ENCODE results near the gene RXRA. TPM values are rescaled to one million over a fixed set of nuclear protein-coding genes. Genes with fewer than 3 reads are reported as not detected.
A peak's percentile ranks its signal among the peaks of the same experiment; 100 is the strongest.

The RXRA gene
- total RNA-seq, 6 donors from 2014 or later, result 43.8 to 92.7 (median 74.1) TPM

- H3K36me3 ChIP-seq, result no peaks in the 10 kb centered on the region
- peaks cover 94 to 98% (median 95%) of the 10 kb centered on the region in 4 donors for H3K4me1 ChIP-seq
- WGBS, 2 donors, result 49 to 54% methylated on average over 18 to 25 of the region's 28 CpGs
- H3K9me3 ChIP-seq, result no peaks in the 10 kb centered on the region
- H3K4me3 ChIP-seq, result peak overlapping the region in 1 of 4 donors; percentile 1
- DNase-seq, result peak in 1 of 2 donors; percentile 63
- no peaks in the 10 kb centered on the region for H3K27me3 ChIP-seq
- TF ChIP-seq POLR2AphosphoS5 (IDR thresholded peaks at IDR 0.05), result peak in 1 of 2 donors; percentile 32
- TF ChIP-seq POLR2A (IDR thresholded peaks at IDR 0.05), result no peak
- TF ChIP-seq EP300 (IDR thresholded peaks at IDR 0.05), result no peak
- TF ChIP-seq CTCF (IDR thresholded peaks at IDR 0.05), result no peak
- peak overlapping the region; percentile 74 to 90 (median 76) for H3K27ac ChIP-seq
- peak; percentile 19 to 51 for ATAC-seq (ENCODE audit: low FRiP score in 2 of 2)
Measured at GRCh38 chr9:134340475-134341160, 14.4 kb downstream of the RXRA start.

DNA sequence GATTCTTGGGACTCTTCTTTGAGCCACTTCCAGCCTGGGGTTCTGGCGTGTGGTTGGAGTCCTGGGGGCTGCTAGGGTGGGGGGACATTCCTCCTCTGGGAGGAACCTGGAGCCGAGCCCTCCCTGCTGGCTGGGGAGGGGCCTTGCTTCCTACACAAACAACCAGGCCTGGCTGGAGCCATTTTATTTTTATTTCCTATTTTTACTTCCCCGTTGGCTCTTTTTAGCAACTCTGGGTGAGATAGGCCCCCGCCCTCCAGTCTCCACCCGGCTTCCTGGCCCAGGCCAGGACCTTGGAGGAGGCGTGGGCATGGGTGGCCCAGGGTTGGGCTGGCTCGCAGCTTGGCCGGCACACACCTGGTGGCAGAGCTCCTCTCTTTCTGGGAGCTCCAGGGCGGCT lies 15.1 kb downstream of the RXRA start:
- no peaks in the 10 kb centered on the region for H3K36me3 ChIP-seq
- H3K4me3 ChIP-seq, result no peak overlapping the region
- peak overlapping the region; percentile 74 to 90 (median 76) for H3K27ac ChIP-seq
- H3K27me3 ChIP-seq, result no peaks in the 10 kb centered on the region
- peaks cover 94 to 99% (median 95%) of the 10 kb centered on the region in 4 donors for H3K4me1 ChIP-seq
- DNase-seq (peak; percentile 78 to 85), ATAC-seq (ENCODE audit: low FRiP score in 2 of 2) (peak; percentile 54)
- TF ChIP-seq EP300 (IDR thresholded peaks at IDR 0.05), result no peak
- TF ChIP-seq CTCF (IDR thresholded peaks at IDR 0.05), result no peak
- no peak for TF ChIP-seq POLR2A (IDR thresholded peaks at IDR 0.05)
- no peak for TF ChIP-seq POLR2AphosphoS5 (IDR thresholded peaks at IDR 0.05)
- 13 to 28% methylated on average over 6 to 9 of the region's 9 CpGs for WGBS, 2 donors
- H3K9me3 ChIP-seq, result no peaks in the 10 kb centered on the region

DNA sequence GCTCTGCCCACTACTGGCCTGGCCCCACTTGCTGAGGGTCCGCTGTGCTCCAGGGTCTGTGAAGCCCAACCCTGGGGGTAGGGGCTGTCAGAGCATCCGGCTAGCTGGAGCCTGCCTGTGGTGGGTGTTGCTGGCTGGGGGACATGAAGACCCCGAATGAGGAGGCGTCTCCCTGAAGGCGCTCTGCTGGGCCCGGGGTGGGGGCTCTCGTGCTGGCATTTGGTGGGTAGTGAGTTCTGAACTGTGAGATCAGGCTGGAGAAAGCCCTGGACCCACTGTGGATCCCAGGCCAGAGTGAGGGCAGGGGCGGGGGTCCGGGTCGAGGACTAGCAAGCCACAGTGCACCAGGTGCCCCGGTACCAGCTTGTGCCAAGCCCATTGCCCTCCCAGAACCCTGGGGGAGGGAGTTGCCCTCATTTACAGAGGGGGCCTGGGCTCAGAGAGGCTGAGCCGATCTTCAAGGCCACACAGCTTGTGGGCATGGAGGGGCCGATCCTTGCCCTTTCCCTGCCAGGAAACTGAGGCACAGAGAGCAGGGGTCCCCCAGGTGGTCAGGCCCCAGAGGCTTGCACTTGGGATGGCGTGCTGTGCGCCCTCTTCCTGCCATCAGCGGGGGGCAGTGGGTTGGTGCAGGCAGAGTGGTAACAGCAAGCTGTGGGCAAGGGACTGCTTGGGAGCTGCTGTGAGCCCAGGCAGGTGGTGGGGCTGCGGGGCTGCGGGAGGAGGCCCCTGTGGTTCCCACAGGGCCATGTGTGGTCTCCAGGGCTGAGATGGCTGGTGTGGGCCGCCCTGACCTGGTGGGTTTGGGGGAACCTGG lies 15.9 kb downstream of the RXRA start:
- H3K4me3 ChIP-seq, result no peak overlapping the region
- H3K9me3 ChIP-seq, result no peaks in the 10 kb centered on the region
- WGBS, 2 donors, result 94 to 98% methylated on average over 10 to 18 of the region's 19 CpGs
- H3K27ac ChIP-seq, result peak overlapping the region; percentile 74 to 90 (median 76)
- TF ChIP-seq CTCF (IDR thresholded peaks at IDR 0.05) (no peak), EP300 (IDR thresholded peaks at IDR 0.05) (no peak), POLR2A (IDR thresholded peaks at IDR 0.05) (no peak), POLR2AphosphoS5 (IDR thresholded peaks at IDR 0.05) (no peak)
- H3K4me1 ChIP-seq, result peaks cover 88 to 100% (median 94%) of the 10 kb centered on the region in 4 donors
- ATAC-seq (ENCODE audit: low FRiP score in 2 of 2), result no peak
- H3K36me3 ChIP-seq, result no peaks in the 10 kb centered on the region
- no peaks in the 10 kb centered on the region for H3K27me3 ChIP-seq
- DNase-seq, result no peak

GRCh38 chr9:134342746-134343115 lies 16.5 kb downstream of the RXRA start:
- ATAC-seq (ENCODE audit: low FRiP score in 2 of 2) (no peak), DNase-seq (no peak)
- Histone ChIP-seq H3K9me3 (no peaks in the 10 kb centered on the region), H3K27me3 (no peaks in the 10 kb centered on the region), H3K4me1 (peaks cover 87 to 98% (median 91%) of the 10 kb centered on the region in 4 donors), H3K27ac (peak overlapping the region; percentile 72 to 90 (median 76)), H3K4me3 (no peak overlapping the region), H3K36me3 (no peaks in the 10 kb centered on the region)
- WGBS, 2 donors, result 66 to 96% methylated on average over 4 to 7 of the region's 7 CpGs
- TF ChIP-seq POLR2AphosphoS5 (IDR thresholded peaks at IDR 0.05) (no peak), CTCF (IDR thresholded peaks at IDR 0.05) (no peak), EP300 (IDR thresholded peaks at IDR 0.05) (no peak), POLR2A (IDR thresholded peaks at IDR 0.05) (no peak)

All from upper lobe of left lung (tissue), 6 donors.